Measurements from ENCODE around the gene VEZF1. TPM values are rescaled to one million over a fixed set of nuclear protein-coding genes. Genes with fewer than 3 reads are reported as not detected.

The VEZF1 gene
- total RNA-seq, 2 experiments from 2014 or later = 17.9 to 19.6 TPM

DNA sequence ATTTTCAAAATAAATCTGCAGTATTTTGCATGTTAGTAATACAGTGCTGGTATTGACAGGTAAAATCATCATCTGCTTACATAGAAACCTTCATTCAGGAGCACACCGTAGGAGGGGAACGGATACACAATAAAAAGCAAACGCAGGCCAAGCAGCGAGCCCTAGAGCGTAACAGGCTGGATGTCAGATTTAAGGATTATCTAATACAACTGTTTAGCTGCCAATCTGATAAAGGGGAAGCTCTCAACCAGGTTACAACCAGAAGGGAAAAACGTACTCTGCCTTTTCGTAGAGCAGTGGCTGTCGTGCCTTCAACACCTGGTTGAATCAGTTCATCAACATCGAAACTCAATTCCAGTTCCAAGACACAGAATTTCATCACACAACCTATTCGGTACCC is 16.5 kb downstream of the VEZF1 start:
- Mint-ChIP-seq H3K9me3 (no peaks in the 10 kb centered on the region), H3K36me3 (ENCODE audit: low read depth) (peaks cover 14% of the 10 kb centered on the region), H3K27ac (no peak overlapping the region), H3K4me3 (no peak overlapping the region), H3K27me3 (no peaks in the 10 kb centered on the region), H3K4me1 (ENCODE audit: low read depth) (no peaks in the 10 kb centered on the region)
- POLR2A ChIA-PET = interaction anchor here (0.5 to 1.2 kb wide), 2 partner anchors 14 to 810 kb away, joined by 3 to 4 read pairs; no protein-coding TSS in a partner anchor
- intact Hi-C loops (cut with micrococcal nuclease) = no loop called here
- CTCF ChIA-PET = interaction anchor here (1.3 kb wide), 1 partner anchor 16 kb away, joined by 5 read pairs; the partner anchor contains the start of gene CUEDC1
- TF ChIP-seq, protein P1, sequence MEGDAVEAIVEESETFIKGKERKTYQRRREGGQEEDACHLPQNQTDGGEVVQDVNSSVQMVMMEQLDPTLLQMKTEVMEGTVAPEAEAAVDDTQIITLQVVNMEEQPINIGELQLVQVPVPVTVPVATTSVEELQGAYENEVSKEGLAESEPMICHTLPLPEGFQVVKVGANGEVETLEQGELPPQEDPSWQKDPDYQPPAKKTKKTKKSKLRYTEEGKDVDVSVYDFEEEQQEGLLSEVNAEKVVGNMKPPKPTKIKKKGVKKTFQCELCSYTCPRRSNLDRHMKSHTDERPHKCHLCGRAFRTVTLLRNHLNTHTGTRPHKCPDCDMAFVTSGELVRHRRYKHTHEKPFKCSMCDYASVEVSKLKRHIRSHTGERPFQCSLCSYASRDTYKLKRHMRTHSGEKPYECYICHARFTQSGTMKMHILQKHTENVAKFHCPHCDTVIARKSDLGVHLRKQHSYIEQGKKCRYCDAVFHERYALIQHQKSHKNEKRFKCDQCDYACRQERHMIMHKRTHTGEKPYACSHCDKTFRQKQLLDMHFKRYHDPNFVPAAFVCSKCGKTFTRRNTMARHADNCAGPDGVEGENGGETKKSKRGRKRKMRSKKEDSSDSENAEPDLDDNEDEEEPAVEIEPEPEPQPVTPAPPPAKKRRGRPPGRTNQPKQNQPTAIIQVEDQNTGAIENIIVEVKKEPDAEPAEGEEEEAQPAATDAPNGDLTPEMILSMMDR (IDR thresholded peaks at IDR 0.05) = no peak
- DNase-seq (no peak), ATAC-seq (no peak)

GRCh38 chr17:57970710-57971109 is 17.3 kb downstream of the VEZF1 start:
- Mint-ChIP-seq H3K27me3 (no peaks in the 10 kb centered on the region), H3K4me1 (ENCODE audit: low read depth) (no peaks in the 10 kb centered on the region), H3K4me3 (no peak overlapping the region), H3K36me3 (ENCODE audit: low read depth) (peaks cover 8% of the 10 kb centered on the region), H3K9me3 (no peaks in the 10 kb centered on the region), H3K27ac (no peak overlapping the region)
- DNase-seq (no peak), ATAC-seq (no peak)
- TF ChIP-seq, protein P1 (IDR thresholded peaks at IDR 0.05) = no peak
- ChIA-PET CTCF (no interaction called here), POLR2A (no interaction called here)
- intact Hi-C loops (cut with micrococcal nuclease) = no loop called here

- POLR2A ChIA-PET = interaction anchor here (1.2 to 1.5 kb wide), 2 partner anchors 8 to 27 kb away, joined by 3 read pairs; no protein-coding TSS in a partner anchor
- CTCF ChIA-PET = interaction anchor here (0.6 to 0.9 kb wide), 2 partner anchors 18 to 167 kb away, joined by 3 read pairs; no protein-coding TSS in a partner anchor
- Mint-ChIP-seq H3K27me3 (no peaks in the 10 kb centered on the region), H3K27ac (no peak overlapping the region), H3K36me3 (ENCODE audit: low read depth) (peaks cover 1% of the 10 kb centered on the region), H3K4me3 (no peak overlapping the region), H3K9me3 (no peaks in the 10 kb centered on the region), H3K4me1 (ENCODE audit: low read depth) (no peaks in the 10 kb centered on the region)
- TF ChIP-seq, protein P1 (IDR thresholded peaks at IDR 0.05) = no peak
- intact Hi-C loops (cut with micrococcal nuclease) = no loop called here
- DNase-seq = no peak
- ATAC-seq = no peak
These were observed 19.6 kb downstream of the VEZF1 start for GRCh38 chr17:57968456-57968855.

- TF ChIP-seq, protein P1 (IDR thresholded peaks at IDR 0.05) = no peak
- H3K27ac Mint-ChIP-seq = no peak overlapping the region
- H3K27me3 Mint-ChIP-seq = peaks cover 3% of the 10 kb centered on the region
- ATAC-seq = no peak
- intact Hi-C loops (cut with micrococcal nuclease) = no loop called here
- no peak for DNase-seq
- H3K4me1 Mint-ChIP-seq (ENCODE audit: low read depth) = no peaks in the 10 kb centered on the region
- ChIA-PET POLR2A (interaction anchor here (1.4 kb wide), 1 partner anchor 33 kb away, joined by 3 read pairs; no protein-coding TSS in a partner anchor), CTCF (interaction anchor here (0.9 to 1.7 kb wide), 2 partner anchors 74 to 108 kb away, joined by 3 to 5 read pairs; no protein-coding TSS in a partner anchor)
- H3K4me3 Mint-ChIP-seq = no peak overlapping the region
- no peaks in the 10 kb centered on the region for H3K36me3 Mint-ChIP-seq (ENCODE audit: low read depth)
- H3K9me3 Mint-ChIP-seq = no peaks in the 10 kb centered on the region
These were observed 21.2 kb downstream of the VEZF1 start for GRCh38 chr17:57966875-57967274.

GRCh38 chr17:57966246-57966645 is 21.8 kb downstream of the VEZF1 start:
- TF ChIP-seq, protein P1 (IDR thresholded peaks at IDR 0.05) = no peak
- ChIA-PET CTCF (interaction anchor here (0.9 kb wide), 1 partner anchor 108 kb away, joined by 3 read pairs; no protein-coding TSS in a partner anchor), POLR2A (interaction anchor here (0.7 to 1.4 kb wide), 2 partner anchors 24 to 33 kb away, joined by 3 read pairs; no protein-coding TSS in a partner anchor)
- H3K27me3 Mint-ChIP-seq = peaks cover 3% of the 10 kb centered on the region
- no peaks in the 10 kb centered on the region for H3K4me1 Mint-ChIP-seq (ENCODE audit: low read depth)
- DNase-seq (no peak), ATAC-seq (no peak)
- no peak overlapping the region for H3K27ac Mint-ChIP-seq
- no peak overlapping the region for H3K4me3 Mint-ChIP-seq
- H3K36me3 Mint-ChIP-seq (ENCODE audit: low read depth) = no peaks in the 10 kb centered on the region
- H3K9me3 Mint-ChIP-seq = no peaks in the 10 kb centered on the region
- intact Hi-C loops (cut with micrococcal nuclease) = no loop called here

All from activated CD8-positive, alpha-beta T cell treated with anti-CD3 and anti-CD28 coated beads for 36 hours (primary cell).